ENCODE results near the gene CLDN20.

- TF ChIP-seq POLR2AphosphoS5 (IDR thresholded peaks at IDR 0.05; ENCODE audit: low read length), result no peak
- TF ChIP-seq CTCF (IDR thresholded peaks at IDR 0.05 in 2 of 3, conservative IDR thresholded peaks at IDR 0.05 in 1 of 3; ENCODE audit: control insufficient read depth in 2 of 3, extremely low read depth in 1 of 3, insufficient read depth in 1 of 3, low read depth in 3 of 3, low read length in 3 of 3), result no peak
- no peak for TF ChIP-seq ZNF274 (IDR thresholded peaks at IDR 0.05; ENCODE audit: insufficient read depth, insufficient read length)
- TF ChIP-seq ZZZ3 (IDR thresholded peaks at IDR 0.05; ENCODE audit: control insufficient read depth, insufficient read length, low read depth), result no peak
- TF ChIP-seq KDM1A (IDR thresholded peaks at IDR 0.05; ENCODE audit: borderline replicate concordance), result no peak
- no peak for TF ChIP-seq FOXM1 (IDR thresholded peaks at IDR 0.05; ENCODE audit: low read depth, low read length)
- TF ChIP-seq CREB1 (IDR thresholded peaks at IDR 0.05; ENCODE audit: low read depth), result no peak
- TF ChIP-seq NR2C2 (IDR thresholded peaks at IDR 0.05; ENCODE audit: borderline replicate concordance, control insufficient read depth, insufficient read length, low read depth), result no peak
- TF ChIP-seq EZH2 (IDR thresholded peaks at IDR 0.05; ENCODE audit: borderline replicate concordance, control insufficient read depth, low read depth, low read length), result no peak
- TF ChIP-seq CHD2 (IDR thresholded peaks at IDR 0.05; ENCODE audit: borderline replicate concordance, low read depth, low read length), result no peak
- no peak for TF ChIP-seq ZNF687 (IDR thresholded peaks at IDR 0.05)
These were observed 36.8 kb upstream of the CLDN20 start for GRCh38 chr6:155227046-155227445.

Measured in GM12878 (cell line).